MM.1S (cell line): ENCODE measurements around the gene NDUFA11.

ENCODE experiments used
- DNase-seq: peaks from one replicate; pipeline ENCODE4 v3.0.0-alpha.2; 2015
- H2AFZ ChIP-seq: fragments of 300-600 bp; sonication (generic); 2 replicates; pipeline ENCODE4 v1.6.0; 2016; ENCODE audit warnings: antibody characterized with exemption, low read length
- H3F3A ChIP-seq: fragments of 300-600 bp; sonication (generic); 2 replicates; pipeline ENCODE4 v1.6.1; 2016; ENCODE audit warnings: mild to moderate bottlenecking, antibody characterized with exemption, low read length, moderate library complexity, mixed read lengths; ENCODE audit not compliant: insufficient read depth
- H3K27ac ChIP-seq: fragments of 300-600 bp; sonication (generic); 2 replicates; pipeline ENCODE4 v1.5.1; 2016; ENCODE audit warnings: mild to moderate bottlenecking, low read length
- H3K27me3 ChIP-seq: fragments of 300-600 bp; sonication (generic); replicated peaks from 2 replicates; pipeline ENCODE4 v1.6.0; 2016; ENCODE audit warnings: low read length; ENCODE audit not compliant: insufficient read depth
- H3K36me3 ChIP-seq: fragments of 300-600 bp; sonication (generic); replicated peaks from 2 replicates; pipeline ENCODE4 v1.6.1; 2016; ENCODE audit warnings: mild to moderate bottlenecking, low read length, mixed read lengths; ENCODE audit not compliant: insufficient read depth
- H3K4me1 ChIP-seq: fragments of 300-600 bp; sonication (generic); 2 replicates; pipeline ENCODE4 v1.6.1; 2016; ENCODE audit warnings: low read length, mixed read lengths
- H3K4me2 ChIP-seq: fragments of 300-600 bp; sonication (generic); 2 replicates; pipeline ENCODE4 v1.6.0; 2016; ENCODE audit warnings: low read depth, low read length
- H3K4me3 ChIP-seq: fragments of 300-600 bp; sonication (generic); 2 replicates; pipeline ENCODE4 v1.5.1; 2016; ENCODE audit warnings: low read length, mixed read lengths
- H3K79me2 ChIP-seq: fragments of 300-600 bp; sonication (generic); 2 replicates; pipeline ENCODE4 v1.6.1; 2016; ENCODE audit warnings: mixed run types, low read length, mixed read lengths
- H3K9ac ChIP-seq: fragments of 300-600 bp; sonication (generic); 2 replicates; pipeline ENCODE4 v1.6.1; 2016; ENCODE audit warnings: low read length, mixed read lengths
- H3K9me2 ChIP-seq: fragments of 300-600 bp; sonication (generic); replicated peaks from 2 replicates; pipeline ENCODE4 v1.6.1; 2016; ENCODE audit warnings: mild to moderate bottlenecking, low read length, mixed read lengths; ENCODE audit not compliant: insufficient read depth
- H3K9me3 ChIP-seq: fragments of 300-600 bp; sonication (generic); replicated peaks from 2 replicates; pipeline ENCODE4 v1.6.1; 2016; ENCODE audit warnings: mild to moderate bottlenecking, low read length, mixed read lengths; ENCODE audit not compliant: insufficient read depth
- H4K20me1 ChIP-seq: fragments of 300-600 bp; sonication (generic); 2 replicates; pipeline ENCODE4 v1.6.1; 2016; ENCODE audit warnings: mild to moderate bottlenecking, low read length, moderate library complexity, mixed read lengths; ENCODE audit not compliant: insufficient read depth
- CTCF ChIP-seq: fragments of 300-600 bp; sonication (generic); IDR thresholded peaks from 2 replicates; pipeline ENCODE4 v1.5.1; 2016; ENCODE audit warnings: antibody characterized with exemption, low read length, mixed read lengths
- EZH2 ChIP-seq: fragments of 300-600 bp; sonication (generic); optimal IDR thresholded peaks from 2 replicates; pipeline ENCODE3; 2017; ENCODE audit warnings: low read depth, mild to moderate bottlenecking, antibody characterized with exemption, low read length, mixed read lengths
- EZH2phosphoT487 ChIP-seq: fragments of 300-600 bp; sonication (generic); IDR thresholded peaks from 2 replicates; pipeline ENCODE4 v1.6.1; 2018; ENCODE audit warnings: antibody characterized with exemption, low read length

The NDUFA11 gene

DNA sequence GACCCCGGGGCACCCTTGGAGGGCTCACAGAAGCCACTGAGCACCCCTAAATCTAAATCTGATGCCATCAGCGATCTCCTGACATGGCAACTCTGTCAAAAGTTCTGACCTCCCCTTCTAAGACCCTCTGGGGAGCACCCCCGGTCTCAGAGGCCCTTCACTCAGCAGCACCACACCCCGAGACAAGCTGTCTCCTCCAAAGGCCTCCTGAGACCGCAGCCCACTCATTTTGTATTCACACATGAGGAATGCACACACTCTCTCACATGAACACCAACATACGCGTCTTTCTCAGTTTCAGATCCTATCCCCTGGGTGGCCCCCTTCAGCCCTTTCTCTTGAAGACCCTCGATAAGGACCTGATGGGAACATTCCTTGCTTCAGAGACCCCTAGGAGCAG is 2.6 kb downstream of the NDUFA11 start:
- no peak overlapping the region for H3K4me2 ChIP-seq
- H3K9me2 ChIP-seq, result no peaks in the 10 kb centered on the region
- peaks cover 5% of the 10 kb centered on the region; the same call in 1 of the 2 replicates for H3K4me1 ChIP-seq
- no peak overlapping the region for H3K9ac ChIP-seq
- no peak overlapping the region for H3K27ac ChIP-seq
- no peak for DNase-seq
- peaks cover 23% of the 10 kb centered on the region for H4K20me1 ChIP-seq
- H2AFZ ChIP-seq, result no peak overlapping the region
- H3K9me3 ChIP-seq, result no peaks in the 10 kb centered on the region
- no peak for TF ChIP-seq CTCF
- TF ChIP-seq EZH2phosphoT487, result no peak
- TF ChIP-seq EZH2, result no peak
- H3F3A ChIP-seq, result 0 out of 2 replicates have a peak, but pooled peaks cover 6% of the 10 kb centered on the region
- no peaks in the 10 kb centered on the region for H3K27me3 ChIP-seq
- H3K4me3 ChIP-seq, result no peak overlapping the region
- peaks cover 70% of the 10 kb centered on the region for H3K79me2 ChIP-seq
- peaks cover 4% of the 10 kb centered on the region; the same call in 1 of the 2 replicates for H3K36me3 ChIP-seq

DNA sequence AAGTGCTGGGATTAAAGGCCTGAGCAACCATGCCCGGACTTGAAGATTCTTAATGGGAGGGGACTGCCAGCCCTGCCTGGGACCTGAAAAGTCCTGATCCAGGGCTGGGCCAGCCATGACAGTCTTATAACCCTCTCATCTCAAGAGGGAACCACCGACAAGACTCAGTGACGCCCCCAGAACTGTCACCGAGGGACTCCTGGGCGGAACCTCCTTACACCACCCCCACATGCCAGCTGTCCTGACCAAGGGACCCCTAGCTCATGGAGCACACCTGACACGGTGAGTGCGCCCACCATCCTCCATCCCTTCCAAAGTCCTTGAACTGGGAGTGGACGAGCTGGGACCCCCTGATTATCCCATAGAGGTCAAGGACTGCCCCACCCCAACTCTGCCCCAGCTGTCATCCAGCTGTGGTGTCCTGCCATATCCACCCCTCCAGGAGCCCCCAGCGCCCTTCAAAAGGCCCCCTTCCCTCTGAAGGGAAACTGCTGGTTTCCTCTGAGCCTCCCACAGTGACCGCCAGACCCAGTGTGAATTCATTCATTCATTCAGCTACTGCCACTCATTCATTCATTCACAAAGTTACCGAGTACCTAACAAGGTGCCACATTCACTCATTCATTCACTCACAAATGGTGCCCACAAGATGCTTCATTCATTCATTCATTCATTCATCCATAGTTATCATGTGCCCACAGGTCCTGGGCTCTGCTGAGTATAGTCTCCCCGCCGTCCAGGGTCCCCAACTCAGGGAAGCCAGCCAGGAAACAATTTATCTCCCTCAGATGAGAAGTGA is 3.7 kb downstream of the NDUFA11 start:
- Histone ChIP-seq H3K4me1 (peaks cover 5% of the 10 kb centered on the region; the same call in 1 of the 2 replicates), H3K4me2 (no peak overlapping the region), H3K36me3 (peaks cover 4% of the 10 kb centered on the region; the same call in 1 of the 2 replicates), H3K79me2 (peaks cover 64% of the 10 kb centered on the region), H3K4me3 (no peak overlapping the region), H3K27ac (no peak overlapping the region), H3K9ac (no peak overlapping the region), H3K27me3 (no peaks in the 10 kb centered on the region), H4K20me1 (peaks cover 23% of the 10 kb centered on the region), H3K9me3 (no peaks in the 10 kb centered on the region), H3K9me2 (no peaks in the 10 kb centered on the region), H3F3A (0 out of 2 replicates have a peak, but pooled peaks cover 6% of the 10 kb centered on the region), H2AFZ (no peak overlapping the region)
- TF ChIP-seq EZH2 (no peak), CTCF (no peak), EZH2phosphoT487 (no peak)
- DNase-seq, result no peak

DNA sequence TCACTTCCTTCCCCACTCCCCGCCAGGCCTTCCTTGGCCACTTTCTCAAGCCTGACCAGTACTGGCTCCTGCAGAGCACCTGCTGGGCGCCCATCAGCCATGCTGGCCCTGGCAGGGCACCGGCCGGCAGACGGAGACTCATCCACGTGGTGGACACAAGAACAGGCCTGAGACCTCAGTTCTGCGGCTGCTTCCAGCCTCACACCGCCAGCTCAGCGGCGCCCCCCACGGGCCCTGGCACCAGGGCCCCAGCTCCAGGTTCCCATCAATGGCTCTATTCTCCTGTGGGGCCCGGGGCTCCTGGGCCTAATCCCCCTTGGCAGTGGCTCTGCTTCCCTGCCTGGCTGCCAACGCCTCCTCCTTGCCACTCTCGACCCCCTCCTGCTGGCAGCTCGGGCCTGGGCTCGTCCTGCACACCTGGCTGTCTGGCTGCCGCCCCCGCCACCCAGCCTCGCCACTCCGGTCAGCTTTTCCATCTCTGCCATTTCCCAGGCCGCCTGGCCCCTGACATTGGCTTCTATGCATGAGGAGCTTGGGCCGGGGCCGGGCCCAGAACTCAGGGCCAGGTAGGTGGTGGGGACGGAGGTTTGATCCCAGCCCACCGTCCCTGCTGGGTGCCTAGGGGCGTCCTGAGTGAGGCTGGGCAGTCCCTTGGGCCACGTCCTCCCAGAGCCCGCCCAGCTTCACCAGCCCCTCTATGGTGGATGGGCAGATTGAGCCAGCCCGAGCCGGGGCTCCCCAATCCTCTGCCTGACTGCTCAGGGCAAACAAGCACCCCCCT is 6.2 kb downstream of the NDUFA11 start:
- no peak overlapping the region for H2AFZ ChIP-seq
- no peak overlapping the region for H3K4me3 ChIP-seq
- no peak for TF ChIP-seq EZH2phosphoT487
- no peak; the same call in 1 of the 2 replicates for TF ChIP-seq CTCF
- no peak for TF ChIP-seq EZH2
- no peaks in the 10 kb centered on the region for H3K9me3 ChIP-seq
- H3K27me3 ChIP-seq, result no peaks in the 10 kb centered on the region
- peaks cover 4% of the 10 kb centered on the region; the same call in 1 of the 2 replicates for H3K36me3 ChIP-seq
- peaks cover 3% of the 10 kb centered on the region; the same call in 1 of the 2 replicates for H3K4me1 ChIP-seq
- H3K27ac ChIP-seq, result no peak overlapping the region
- no peaks in the 10 kb centered on the region for H3F3A ChIP-seq
- no peak overlapping the region for H3K4me2 ChIP-seq
- H3K9me2 ChIP-seq, result no peaks in the 10 kb centered on the region
- H3K9ac ChIP-seq, result no peak overlapping the region
- H3K79me2 ChIP-seq, result peaks cover 52% of the 10 kb centered on the region
- DNase-seq, result no peak
- peaks cover 25% of the 10 kb centered on the region for H4K20me1 ChIP-seq
